Right atrium auricular region (tissue), 2 donors: ENCODE data around the gene LTBP2. TPM values are rescaled to one million over a fixed set of nuclear protein-coding genes. Genes with fewer than 3 reads are reported as not detected.

Experiments used
- DNase-seq: peaks from one replicate; pipeline ENCODE4 v3.0.0-alpha.2; 2019; ENCODE audit warnings: low spot score
- H3K27ac ChIP-seq, 2 donors: fragments of 200-600 bp; sonication (generic); 1 replicate in 1 of 2; 2 replicates in 1 of 2; pipeline ENCODE4 v1.5.1; 2016 to 2019
- H3K27me3 ChIP-seq, 2 donors: fragments of 200-600 bp; sonication (generic); one replicate each; pipeline versions ENCODE4 v1.5.1 to v1.6.0; 2017 to 2019
- H3K36me3 ChIP-seq: fragments of 200-600 bp; sonication (generic); one replicate; pipeline ENCODE4 v1.5.1; 2016
- H3K4me1 ChIP-seq, 2 donors: fragments of 200-600 bp; sonication (generic); one replicate each; pipeline versions ENCODE4 v1.5.1 to v1.6.0; 2017 to 2019
- H3K4me3 ChIP-seq, 2 donors: fragments of 200-600 bp; sonication (generic); 1 replicate in 1 of 2; 2 replicates in 1 of 2; pipeline ENCODE4 v1.5.1; 2017 to 2019; ENCODE audit warnings: mild to moderate bottlenecking in 1 of 2, moderate library complexity in 1 of 2
- H3K9me3 ChIP-seq, 2 donors: fragments of 200-600 bp; sonication (generic); one replicate each; pipeline ENCODE4 v1.5.1; 2019
- total RNA-seq, 2 donors: library from RNA; depleted of rRNA; stranded (reverse); fragments of >200 nt; gene quantifications; one replicate each; pipeline ENCODE4 v1.1.0, GENCODE V29; 2016
- TF ChIP-seq, protein P1 (sequence below), 2 donors: fragments of 200-600 bp; sonication (generic); IDR thresholded peaks; one replicate each; pipeline ENCODE4 v1.5.1; 2019; ENCODE audit warnings: antibody characterized with exemption in 2 of 2

The LTBP2 gene
- total RNA-seq, 2 donors from 2014 or later = 32.1 to 102 TPM

DNA sequence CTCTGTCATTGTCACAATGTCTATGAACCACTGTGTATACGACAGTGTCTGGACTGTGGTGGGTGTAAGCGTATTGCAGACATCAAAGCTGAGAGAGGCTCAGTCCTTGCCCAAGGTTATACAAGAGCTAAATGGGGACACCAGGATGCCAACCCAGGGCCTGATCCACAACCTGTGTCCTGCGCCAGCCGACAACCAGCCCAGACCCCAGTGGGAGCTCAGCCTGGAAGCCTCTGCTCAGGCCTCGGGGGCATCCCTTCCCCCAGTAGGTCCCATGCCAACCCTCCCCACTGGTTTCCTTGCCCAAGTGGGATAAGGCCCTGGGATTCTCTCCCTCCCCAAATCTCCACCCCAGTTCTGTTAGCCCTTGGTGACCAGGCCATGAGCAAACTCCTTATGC, 54.3 kb downstream of the LTBP2 start:
- Histone ChIP-seq H3K27ac (no peak overlapping the region), H3K4me1 (peaks cover 0 to 15% of the 10 kb centered on the region in 2 donors), H3K4me3 (no peak overlapping the region), H3K9me3 (no peaks in the 10 kb centered on the region), H3K36me3 (no peaks in the 10 kb centered on the region), H3K27me3 (no peaks in the 10 kb centered on the region)
- DNase-seq = no peak
- TF ChIP-seq, protein P1, sequence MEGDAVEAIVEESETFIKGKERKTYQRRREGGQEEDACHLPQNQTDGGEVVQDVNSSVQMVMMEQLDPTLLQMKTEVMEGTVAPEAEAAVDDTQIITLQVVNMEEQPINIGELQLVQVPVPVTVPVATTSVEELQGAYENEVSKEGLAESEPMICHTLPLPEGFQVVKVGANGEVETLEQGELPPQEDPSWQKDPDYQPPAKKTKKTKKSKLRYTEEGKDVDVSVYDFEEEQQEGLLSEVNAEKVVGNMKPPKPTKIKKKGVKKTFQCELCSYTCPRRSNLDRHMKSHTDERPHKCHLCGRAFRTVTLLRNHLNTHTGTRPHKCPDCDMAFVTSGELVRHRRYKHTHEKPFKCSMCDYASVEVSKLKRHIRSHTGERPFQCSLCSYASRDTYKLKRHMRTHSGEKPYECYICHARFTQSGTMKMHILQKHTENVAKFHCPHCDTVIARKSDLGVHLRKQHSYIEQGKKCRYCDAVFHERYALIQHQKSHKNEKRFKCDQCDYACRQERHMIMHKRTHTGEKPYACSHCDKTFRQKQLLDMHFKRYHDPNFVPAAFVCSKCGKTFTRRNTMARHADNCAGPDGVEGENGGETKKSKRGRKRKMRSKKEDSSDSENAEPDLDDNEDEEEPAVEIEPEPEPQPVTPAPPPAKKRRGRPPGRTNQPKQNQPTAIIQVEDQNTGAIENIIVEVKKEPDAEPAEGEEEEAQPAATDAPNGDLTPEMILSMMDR (IDR thresholded peaks at IDR 0.05) = no peak

DNA sequence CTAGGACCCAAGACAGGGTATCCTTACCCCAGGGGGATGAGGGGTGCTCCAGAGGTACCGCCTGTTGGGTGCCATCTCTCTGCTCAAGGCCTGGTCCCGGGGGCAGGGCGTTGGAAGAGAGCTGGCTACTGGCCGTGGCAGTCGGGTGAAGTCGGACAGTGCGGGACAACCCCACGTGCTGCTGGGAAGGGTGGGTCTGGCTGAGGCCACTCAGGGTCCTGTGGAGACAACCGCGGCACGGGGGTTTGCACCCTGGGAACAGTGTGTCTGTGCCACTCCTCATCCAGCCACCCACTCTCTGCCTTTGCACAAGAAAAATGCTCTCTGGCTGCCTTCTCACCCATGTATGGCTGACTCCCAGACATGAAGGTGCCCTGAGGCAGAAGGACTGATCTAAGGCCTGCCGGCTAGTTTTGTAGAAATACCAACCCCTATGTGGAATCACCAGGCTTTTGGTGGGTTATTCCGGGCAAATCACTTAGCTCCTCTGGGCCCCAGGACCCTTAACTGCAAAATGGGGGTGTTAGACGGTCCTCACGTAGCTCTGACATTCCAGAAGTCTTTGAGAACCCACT, 56.5 kb downstream of the LTBP2 start:
- DNase-seq = no peak
- TF ChIP-seq, protein P1 (IDR thresholded peaks at IDR 0.05) = no peak
- Histone ChIP-seq H3K27ac (no peak overlapping the region), H3K27me3 (no peaks in the 10 kb centered on the region), H3K4me3 (no peak overlapping the region), H3K4me1 (peaks cover 0 to 29% of the 10 kb centered on the region in 2 donors), H3K36me3 (no peaks in the 10 kb centered on the region), H3K9me3 (no peaks in the 10 kb centered on the region)

DNA sequence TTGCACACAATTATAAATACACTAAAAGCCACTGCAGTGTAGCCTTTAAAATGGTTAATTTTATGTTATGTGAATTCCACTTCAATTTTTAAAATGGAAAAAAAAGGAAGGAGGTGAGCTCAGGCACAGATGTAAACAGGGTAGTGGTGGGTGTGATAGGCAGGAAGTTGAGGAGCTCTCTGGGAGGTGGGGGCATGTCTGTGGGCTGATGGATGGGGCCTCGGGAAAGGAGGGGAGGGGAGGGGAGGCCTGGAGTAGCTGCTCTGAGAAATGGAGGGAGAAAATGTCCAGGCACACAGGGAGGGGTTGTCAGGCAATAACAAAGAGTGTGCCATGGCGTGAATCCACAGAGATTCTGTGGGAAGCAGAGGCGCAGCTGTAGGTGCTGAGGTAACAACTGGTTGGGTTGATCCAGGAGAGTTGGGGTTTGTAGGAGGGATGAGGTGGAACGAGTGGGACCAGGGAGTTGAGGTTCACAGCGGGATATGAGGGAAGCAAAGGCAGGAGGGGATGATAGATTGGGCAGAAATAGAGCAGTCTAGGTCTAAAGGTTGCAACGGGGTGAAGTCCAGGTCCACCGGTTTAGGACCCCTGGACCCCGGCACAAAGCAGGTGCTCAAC, 57.2 kb downstream of the LTBP2 start:
- no peak overlapping the region for H3K4me3 ChIP-seq
- peaks cover 0 to 29% of the 10 kb centered on the region in 2 donors for H3K4me1 ChIP-seq
- H3K36me3 ChIP-seq = no peaks in the 10 kb centered on the region
- DNase-seq = no peak
- H3K27me3 ChIP-seq = no peaks in the 10 kb centered on the region
- no peak overlapping the region for H3K27ac ChIP-seq
- H3K9me3 ChIP-seq = no peaks in the 10 kb centered on the region
- TF ChIP-seq, protein P1 (IDR thresholded peaks at IDR 0.05) = no peak

DNA sequence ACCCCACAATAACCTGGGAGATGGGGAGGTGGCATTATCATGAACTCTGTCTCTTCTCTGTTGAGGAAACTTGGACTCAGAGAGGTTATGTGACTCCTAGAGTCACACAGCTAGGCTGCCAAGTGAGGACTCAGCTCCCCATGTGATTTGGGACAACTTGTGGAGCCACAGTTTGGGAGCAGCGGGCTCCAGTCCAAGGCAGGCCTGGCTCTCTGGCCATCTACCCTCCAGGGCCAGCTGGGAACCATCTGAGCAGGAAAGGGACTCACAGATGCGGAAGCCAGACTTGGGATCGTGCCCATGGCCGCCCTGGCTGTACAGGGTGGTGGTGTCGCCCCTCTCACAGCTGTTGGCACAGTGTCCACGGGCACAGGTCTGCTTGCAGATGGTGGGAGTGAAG, 59.4 kb downstream of the LTBP2 start:
- Histone ChIP-seq H3K4me1 (peaks cover 0 to 45% of the 10 kb centered on the region in 2 donors), H3K27me3 (no peaks in the 10 kb centered on the region), H3K4me3 (no peak overlapping the region), H3K9me3 (no peaks in the 10 kb centered on the region), H3K27ac (peak overlapping the region; percentile 4 to 72), H3K36me3 (no peaks in the 10 kb centered on the region)
- TF ChIP-seq, protein P1 (IDR thresholded peaks at IDR 0.05) = no peak
- peak; percentile 84 for DNase-seq

DNA sequence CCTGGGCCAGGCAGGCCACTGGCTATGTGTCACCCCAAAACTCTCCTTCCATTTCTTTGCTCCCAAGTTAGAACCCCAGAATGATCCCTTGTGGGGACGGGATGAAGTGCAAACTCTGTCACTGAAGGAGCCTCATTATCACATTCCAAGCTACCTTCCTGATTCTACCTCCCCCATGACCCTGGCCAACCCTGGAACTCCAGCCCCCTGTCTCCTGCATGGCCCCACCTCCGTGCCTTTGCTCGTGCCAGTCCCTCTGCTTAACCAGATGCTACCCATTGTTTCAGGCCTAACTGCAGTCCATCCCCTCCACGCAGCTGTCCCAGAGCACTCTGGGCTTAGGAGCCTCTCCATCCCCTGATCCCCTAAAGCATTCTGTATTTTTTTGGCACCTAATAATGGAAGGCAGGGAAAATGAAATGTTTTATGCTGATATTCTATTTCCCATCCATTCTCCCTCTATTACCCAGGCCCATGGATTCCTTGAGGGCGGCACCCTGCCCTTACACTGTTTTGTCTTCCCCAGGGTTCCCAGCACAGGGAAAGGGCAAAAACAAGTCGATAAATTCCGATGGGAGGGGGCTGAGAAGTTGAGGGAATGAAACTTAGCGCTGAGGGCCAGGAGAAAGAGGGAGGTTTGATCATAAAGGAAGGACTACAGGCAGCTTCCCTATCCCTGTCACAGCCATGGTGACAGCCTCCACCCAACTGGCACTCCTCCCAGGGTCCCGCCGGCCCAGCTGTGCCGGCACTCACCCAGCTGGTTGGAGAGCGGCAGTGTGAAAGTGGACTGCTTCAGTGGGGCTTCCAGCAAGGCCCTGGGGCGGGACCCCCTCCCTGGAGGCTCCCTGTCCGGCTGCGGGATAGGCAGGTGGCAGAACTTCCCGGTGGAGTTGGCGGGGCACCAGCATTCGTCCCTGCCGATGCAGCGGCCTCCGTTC, 60.3 kb downstream of the LTBP2 start:
- peak; percentile 59 for DNase-seq
- H3K36me3 ChIP-seq = no peaks in the 10 kb centered on the region
- peak overlapping the region; percentile 4 to 72 for H3K27ac ChIP-seq
- H3K27me3 ChIP-seq = no peaks in the 10 kb centered on the region
- H3K9me3 ChIP-seq = no peaks in the 10 kb centered on the region
- H3K4me3 ChIP-seq = no peak overlapping the region
- TF ChIP-seq, protein P1 (IDR thresholded peaks at IDR 0.05) = no peak
- H3K4me1 ChIP-seq = peaks cover 0 to 45% of the 10 kb centered on the region in 2 donors
